ENCODE data around the gene SF1.

DNA sequence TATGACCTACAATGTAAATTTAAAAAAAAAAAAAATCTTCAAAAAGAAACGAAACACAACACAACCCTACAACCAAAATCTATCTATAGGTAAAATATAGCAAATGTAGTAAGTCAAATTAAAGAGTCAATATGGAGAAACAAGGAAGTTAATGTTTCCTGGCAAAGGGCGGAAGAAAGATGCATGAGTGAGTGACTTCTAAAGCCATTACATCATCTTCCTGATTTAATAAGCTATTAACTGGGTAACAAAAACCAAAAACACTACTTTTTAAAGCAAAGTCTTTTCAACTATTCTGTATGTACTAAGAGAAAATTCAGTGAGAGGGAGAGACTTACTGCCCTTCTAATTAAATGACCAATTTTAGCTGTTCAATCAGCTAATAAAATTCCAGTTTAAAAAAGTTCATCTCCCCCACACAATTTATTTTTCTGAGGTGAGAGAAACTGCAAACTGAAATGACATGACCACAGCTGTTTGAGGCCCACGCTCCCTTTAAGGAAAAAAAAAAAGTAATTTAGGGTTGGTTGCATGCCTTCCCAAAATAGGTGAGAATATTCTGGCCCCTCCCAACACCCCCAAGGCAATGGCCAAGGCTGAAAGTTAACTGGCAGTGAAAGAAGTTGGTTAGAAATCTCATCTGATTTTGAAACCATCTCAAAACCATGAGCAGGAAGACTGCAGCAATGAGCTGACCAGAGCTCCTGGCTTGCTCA lies 5.9 kb downstream of the SF1 start:
- TF ChIP-seq, protein P1, sequence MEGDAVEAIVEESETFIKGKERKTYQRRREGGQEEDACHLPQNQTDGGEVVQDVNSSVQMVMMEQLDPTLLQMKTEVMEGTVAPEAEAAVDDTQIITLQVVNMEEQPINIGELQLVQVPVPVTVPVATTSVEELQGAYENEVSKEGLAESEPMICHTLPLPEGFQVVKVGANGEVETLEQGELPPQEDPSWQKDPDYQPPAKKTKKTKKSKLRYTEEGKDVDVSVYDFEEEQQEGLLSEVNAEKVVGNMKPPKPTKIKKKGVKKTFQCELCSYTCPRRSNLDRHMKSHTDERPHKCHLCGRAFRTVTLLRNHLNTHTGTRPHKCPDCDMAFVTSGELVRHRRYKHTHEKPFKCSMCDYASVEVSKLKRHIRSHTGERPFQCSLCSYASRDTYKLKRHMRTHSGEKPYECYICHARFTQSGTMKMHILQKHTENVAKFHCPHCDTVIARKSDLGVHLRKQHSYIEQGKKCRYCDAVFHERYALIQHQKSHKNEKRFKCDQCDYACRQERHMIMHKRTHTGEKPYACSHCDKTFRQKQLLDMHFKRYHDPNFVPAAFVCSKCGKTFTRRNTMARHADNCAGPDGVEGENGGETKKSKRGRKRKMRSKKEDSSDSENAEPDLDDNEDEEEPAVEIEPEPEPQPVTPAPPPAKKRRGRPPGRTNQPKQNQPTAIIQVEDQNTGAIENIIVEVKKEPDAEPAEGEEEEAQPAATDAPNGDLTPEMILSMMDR (IDR thresholded peaks at IDR 0.05; ENCODE audit: low read depth, low read length), result no peak
- TF ChIP-seq POLR2A (IDR thresholded peaks at IDR 0.05; ENCODE audit: extremely low read depth, insufficient read length) (no peak), MYC (IDR thresholded peaks at IDR 0.05; ENCODE audit: low read depth, low read length) (no peak)
- TF ChIP-seq, protein P2, sequence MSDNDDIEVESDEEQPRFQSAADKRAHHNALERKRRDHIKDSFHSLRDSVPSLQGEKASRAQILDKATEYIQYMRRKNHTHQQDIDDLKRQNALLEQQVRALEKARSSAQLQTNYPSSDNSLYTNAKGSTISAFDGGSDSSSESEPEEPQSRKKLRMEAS (IDR thresholded peaks at IDR 0.05; ENCODE audit: low read depth, low read length), result no peak
